Astrocyte of the spinal cord (primary cell): ENCODE data around the gene HTT.
"Not testable (repeated sequence)": the region's sequence is repeated elsewhere in the genome, so short reads cannot be mapped to it uniquely, and the experiment has no call there.

Experiments used
- DNase-seq: peaks from one replicate; pipeline ENCODE4 v3.0.0; 2011; ENCODE audit warnings: low read depth, low spot score
- H3K4me3 ChIP-seq: 2 replicates; pipeline ENCODE4 v1.5.1; 2011; ENCODE audit warnings: low read depth, mild to moderate bottlenecking, low read length, moderate library complexity
- CTCF ChIP-seq: IDR thresholded peaks from 2 replicates; pipeline ENCODE4 v1.5.1; 2012; ENCODE audit warnings: low read depth, mild to moderate bottlenecking, low read length, inconsistent platforms
- in situ Hi-C: cut with HindIII; loops from 2 replicates; pipeline ENCODE4 v1.10.0; 2017; ENCODE audit warnings: low sequenced_read_pairs

Gene HTT

GRCh38 chr4:3082925-3083515, 8.5 kb downstream of the HTT start:
- no peak overlapping the region for H3K4me3 ChIP-seq
- in situ Hi-C loops, result no loop called here

GRCh38 chr4:3083732-3084131, 9.3 kb downstream of the HTT start:
- DNase-seq, result no peak
- in situ Hi-C loops, result no loop called here
- H3K4me3 ChIP-seq, result no peak overlapping the region
- TF ChIP-seq CTCF, result no peak

More at GRCh38 chr4:3082925-3083515, 8.5 kb downstream of the HTT start:
- TF ChIP-seq CTCF, result no peak
- no peak for DNase-seq

- DNase-seq, result no peak
- no peak overlapping the region for H3K4me3 ChIP-seq
- in situ Hi-C loops, result no loop called here
- no peak for TF ChIP-seq CTCF
Measured at GRCh38 chr4:3085948-3086670, 11.6 kb downstream of the HTT start.

GRCh38 chr4:3087115-3087797, 12.8 kb downstream of the HTT start:
- DNase-seq, result no peak
- H3K4me3 ChIP-seq, result no peak overlapping the region
- TF ChIP-seq CTCF, result no peak
- in situ Hi-C loops, result no loop called here

- in situ Hi-C loops, result no loop called here
- H3K4me3 ChIP-seq, result no peak overlapping the region
- DNase-seq, result no peak
- no peak for TF ChIP-seq CTCF
Measured at GRCh38 chr4:3091464-3091863, 17.0 kb downstream of the HTT start.

GRCh38 chr4:3094701-3095100, 20.2 kb downstream of the HTT start:
- H3K4me3 ChIP-seq, in situ Hi-C loops, DNase-seq: not testable (repeated sequence)

- H3K4me3 ChIP-seq, result no peak overlapping the region
- no peak for DNase-seq
- in situ Hi-C loops, result no loop called here
- no peak for TF ChIP-seq CTCF
Measured at GRCh38 chr4:3096202-3096601, 21.7 kb downstream of the HTT start.
